ENCODE data around the gene GP1BB. TPM values are rescaled to one million over a fixed set of nuclear protein-coding genes. Genes with fewer than 3 reads are reported as not detected.

GP1BB gene
- total RNA-seq, 1 donor from 2014 or later: not detected

- H3K27ac Mint-ChIP-seq: no peak overlapping the region
- peaks cover 25% of the 10 kb centered on the region for H3K27me3 Mint-ChIP-seq (ENCODE audit: low read depth)
- intact Hi-C loops (cut with micrococcal nuclease): no loop called here
- DNase-seq (ENCODE audit: low spot score): no peak
- peaks cover 2% of the 10 kb centered on the region for H3K4me1 Mint-ChIP-seq (ENCODE audit: low read depth)
- no peaks in the 10 kb centered on the region for H3K36me3 Mint-ChIP-seq (ENCODE audit: low read depth)
- H3K4me3 Mint-ChIP-seq (ENCODE audit: low read depth): no peak overlapping the region
- no peaks in the 10 kb centered on the region for H3K9me3 Mint-ChIP-seq
Observed at GRCh38 chr22:19713650-19714311, 9.6 kb upstream of the GP1BB start.

GRCh38 chr22:19714312-19715187 is 8.8 kb upstream of the GP1BB start, which contains the start of gene SEPTIN5:
SEPTIN5 (plus strand) TSS chr22:19714503; CDS start chr22:19714589, 86 bp downstream.
- H3K4me3 Mint-ChIP-seq (ENCODE audit: low read depth): peak within 1 kb of the TSS; percentile 52
- H3K27ac Mint-ChIP-seq: no peak within 1 kb of the TSS
- peaks cover 2% of the 10 kb centered on the region for H3K4me1 Mint-ChIP-seq (ENCODE audit: low read depth)
- no peaks in the 10 kb centered on the region for H3K36me3 Mint-ChIP-seq (ENCODE audit: low read depth)
- H3K27me3 Mint-ChIP-seq (ENCODE audit: low read depth): peaks cover 30% of the 10 kb centered on the region
- intact Hi-C loops (cut with micrococcal nuclease): loop anchor here (5.0 kb wide), 1 partner anchor 43 kb away; no protein-coding TSS in a partner anchor
- no peak for DNase-seq (ENCODE audit: low spot score)
- H3K9me3 Mint-ChIP-seq: no peaks in the 10 kb centered on the region

- H3K4me3 Mint-ChIP-seq (ENCODE audit: low read depth): peak overlapping the region; percentile 52
- peaks cover 35% of the 10 kb centered on the region for H3K27me3 Mint-ChIP-seq (ENCODE audit: low read depth)
- H3K27ac Mint-ChIP-seq: no peak overlapping the region
- no peaks in the 10 kb centered on the region for H3K36me3 Mint-ChIP-seq (ENCODE audit: low read depth)
- no peak for DNase-seq (ENCODE audit: low spot score)
- no peaks in the 10 kb centered on the region for H3K9me3 Mint-ChIP-seq
- peaks cover 2% of the 10 kb centered on the region for H3K4me1 Mint-ChIP-seq (ENCODE audit: low read depth)
- intact Hi-C loops (cut with micrococcal nuclease): loop anchor here (5.0 kb wide), 1 partner anchor 42 kb away; no protein-coding TSS in a partner anchor
Observed at GRCh38 chr22:19715188-19715930, 8.0 kb upstream of the GP1BB start.

GRCh38 chr22:19716041-19716828 is 7.1 kb upstream of the GP1BB start:
- Mint-ChIP-seq H3K4me1 (ENCODE audit: low read depth) (peaks cover 2% of the 10 kb centered on the region), H3K27me3 (ENCODE audit: low read depth) (peaks cover 44% of the 10 kb centered on the region), H3K36me3 (ENCODE audit: low read depth) (no peaks in the 10 kb centered on the region), H3K9me3 (no peaks in the 10 kb centered on the region), H3K27ac (no peak overlapping the region), H3K4me3 (ENCODE audit: low read depth) (no peak overlapping the region)
- intact Hi-C loops (cut with micrococcal nuclease): loop anchor here (5.0 kb wide), 1 partner anchor 41 kb away; no protein-coding TSS in a partner anchor
- DNase-seq (ENCODE audit: low spot score): no peak

- Mint-ChIP-seq H3K36me3 (ENCODE audit: low read depth) (no peaks in the 10 kb centered on the region), H3K9me3 (no peaks in the 10 kb centered on the region), H3K4me1 (ENCODE audit: low read depth) (peaks cover 2% of the 10 kb centered on the region), H3K27me3 (ENCODE audit: low read depth) (peaks cover 48% of the 10 kb centered on the region), H3K4me3 (ENCODE audit: low read depth) (no peak overlapping the region), H3K27ac (no peak overlapping the region)
- DNase-seq (ENCODE audit: low spot score): no peak
- intact Hi-C loops (cut with micrococcal nuclease): loop anchor here (5.0 kb wide), 1 partner anchor 41 kb away; no protein-coding TSS in a partner anchor
Observed at GRCh38 chr22:19716829-19717105, 6.6 kb upstream of the GP1BB start.

GRCh38 chr22:19717181-19717580 is 6.2 kb upstream of the GP1BB start:
- intact Hi-C loops (cut with micrococcal nuclease): loop anchor here (5.0 kb wide), 1 partner anchor 40 kb away; no protein-coding TSS in a partner anchor
- no peak overlapping the region for H3K27ac Mint-ChIP-seq
- no peaks in the 10 kb centered on the region for H3K36me3 Mint-ChIP-seq (ENCODE audit: low read depth)
- no peaks in the 10 kb centered on the region for H3K9me3 Mint-ChIP-seq
- H3K27me3 Mint-ChIP-seq (ENCODE audit: low read depth): peaks cover 47% of the 10 kb centered on the region
- H3K4me1 Mint-ChIP-seq (ENCODE audit: low read depth): peaks cover 2% of the 10 kb centered on the region
- H3K4me3 Mint-ChIP-seq (ENCODE audit: low read depth): no peak overlapping the region
- no peak for DNase-seq (ENCODE audit: low spot score)

GRCh38 chr22:19717691-19718455 is 5.5 kb upstream of the GP1BB start:
- no peaks in the 10 kb centered on the region for H3K36me3 Mint-ChIP-seq (ENCODE audit: low read depth)
- peak overlapping the region; percentile 67 for H3K4me3 Mint-ChIP-seq (ENCODE audit: low read depth)
- no peaks in the 10 kb centered on the region for H3K9me3 Mint-ChIP-seq
- peak; percentile 77 for DNase-seq (ENCODE audit: low spot score)
- intact Hi-C loops (cut with micrococcal nuclease): loop anchor here (5.0 kb wide), 1 partner anchor 39 kb away; no protein-coding TSS in a partner anchor
- no peak overlapping the region for H3K27ac Mint-ChIP-seq
- peaks cover 2% of the 10 kb centered on the region for H3K4me1 Mint-ChIP-seq (ENCODE audit: low read depth)
- peaks cover 47% of the 10 kb centered on the region for H3K27me3 Mint-ChIP-seq (ENCODE audit: low read depth)

GRCh38 chr22:19718456-19719049 is 4.8 kb upstream of the GP1BB start:
- H3K4me3 Mint-ChIP-seq (ENCODE audit: low read depth): no peak overlapping the region
- DNase-seq (ENCODE audit: low spot score): no peak
- H3K4me1 Mint-ChIP-seq (ENCODE audit: low read depth): peaks cover 2% of the 10 kb centered on the region
- no peak overlapping the region for H3K27ac Mint-ChIP-seq
- no peaks in the 10 kb centered on the region for H3K36me3 Mint-ChIP-seq (ENCODE audit: low read depth)
- intact Hi-C loops (cut with micrococcal nuclease): loop anchor here (5.0 kb wide), 1 partner anchor 39 kb away; no protein-coding TSS in a partner anchor
- peaks cover 45% of the 10 kb centered on the region for H3K27me3 Mint-ChIP-seq (ENCODE audit: low read depth)
- no peaks in the 10 kb centered on the region for H3K9me3 Mint-ChIP-seq

GRCh38 chr22:19719050-19719482 is 4.3 kb upstream of the GP1BB start:
- peak overlapping the region; percentile 64 for H3K4me3 Mint-ChIP-seq (ENCODE audit: low read depth)
- DNase-seq (ENCODE audit: low spot score): no peak
- peaks cover 41% of the 10 kb centered on the region for H3K27me3 Mint-ChIP-seq (ENCODE audit: low read depth)
- intact Hi-C loops (cut with micrococcal nuclease): loop anchor here (5.0 kb wide), 1 partner anchor 38 kb away; no protein-coding TSS in a partner anchor
- H3K27ac Mint-ChIP-seq: no peak overlapping the region
- no peaks in the 10 kb centered on the region for H3K9me3 Mint-ChIP-seq
- peaks cover 2% of the 10 kb centered on the region for H3K4me1 Mint-ChIP-seq (ENCODE audit: low read depth)
- H3K36me3 Mint-ChIP-seq (ENCODE audit: low read depth): no peaks in the 10 kb centered on the region

GRCh38 chr22:19719488-19720021 is 3.8 kb upstream of the GP1BB start:
- peaks cover 43% of the 10 kb centered on the region for H3K27me3 Mint-ChIP-seq (ENCODE audit: low read depth)
- intact Hi-C loops (cut with micrococcal nuclease): loop anchor here (5.0 kb wide), 2 partner anchors 38 to 48 kb away; no protein-coding TSS in a partner anchor
- peak overlapping the region; percentile 64 for H3K4me3 Mint-ChIP-seq (ENCODE audit: low read depth)
- no peak overlapping the region for H3K27ac Mint-ChIP-seq
- H3K4me1 Mint-ChIP-seq (ENCODE audit: low read depth): peaks cover 2% of the 10 kb centered on the region
- H3K9me3 Mint-ChIP-seq: no peaks in the 10 kb centered on the region
- no peaks in the 10 kb centered on the region for H3K36me3 Mint-ChIP-seq (ENCODE audit: low read depth)
- DNase-seq (ENCODE audit: low spot score): no peak
